ENCODE results near the gene AFAP1L1.

AFAP1L1 gene

DNA sequence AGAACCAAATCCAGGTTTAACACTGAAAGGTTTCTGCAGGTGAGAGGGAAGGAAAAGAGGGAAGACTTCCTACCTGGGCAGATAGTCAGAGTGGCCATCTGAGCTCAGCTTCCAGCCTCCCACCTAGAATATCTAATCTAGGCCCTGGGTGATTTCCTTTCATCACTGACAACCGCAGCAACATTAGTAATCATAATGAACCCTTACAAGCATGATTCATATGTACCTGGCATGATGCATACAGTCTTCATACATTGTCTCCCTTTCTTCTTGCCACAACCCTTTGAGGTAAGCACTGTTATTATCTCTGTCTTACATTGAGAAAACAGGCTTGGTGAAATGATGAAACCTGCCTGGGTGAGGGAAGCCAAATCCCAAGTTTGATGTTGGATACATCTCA lies 13.5 kb downstream of the AFAP1L1 start:
- no peak for DNase-seq (ENCODE audit: low read depth)

DNA sequence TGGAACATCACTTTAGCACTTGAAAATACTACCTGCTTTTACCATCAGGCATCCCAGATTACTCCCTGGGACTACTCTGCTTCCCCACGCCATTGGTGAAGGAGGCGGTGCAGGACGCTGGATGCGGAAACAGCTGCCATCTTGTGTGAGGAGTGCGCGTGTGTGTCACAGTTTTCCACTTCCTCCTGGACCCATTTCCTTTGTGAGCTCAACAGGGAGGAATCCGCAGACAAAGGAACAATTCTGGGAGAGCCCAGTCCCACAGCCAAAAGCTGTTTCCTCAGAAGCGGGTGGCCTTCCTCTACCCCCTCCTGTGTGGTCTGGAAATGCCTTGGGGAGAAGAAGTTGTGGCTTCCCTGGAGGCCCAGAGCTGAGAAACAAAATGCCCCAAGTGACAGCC lies 16.8 kb downstream of the AFAP1L1 start:
- no peak for DNase-seq (ENCODE audit: low read depth)

DNA sequence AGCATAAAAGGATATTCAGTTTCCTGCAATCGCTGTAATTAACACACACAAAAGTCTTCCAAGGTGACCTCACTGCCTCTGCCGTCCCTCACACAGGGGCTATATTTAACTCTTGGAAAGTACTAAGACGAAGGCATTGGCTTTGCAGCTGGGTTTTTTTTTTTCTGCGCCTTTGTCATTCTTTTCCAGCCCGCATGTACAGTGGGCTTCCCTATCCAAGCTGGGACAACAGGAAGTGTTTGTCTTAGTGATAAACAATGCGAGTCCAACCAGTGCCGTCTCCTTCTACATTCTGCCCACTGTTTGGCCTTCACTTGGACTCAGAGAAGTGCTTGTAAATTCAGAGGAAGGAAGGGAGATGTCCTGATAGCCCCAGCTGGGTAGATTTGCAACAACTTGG lies 17.6 kb downstream of the AFAP1L1 start:
- DNase-seq (ENCODE audit: low read depth) = no peak

DNA sequence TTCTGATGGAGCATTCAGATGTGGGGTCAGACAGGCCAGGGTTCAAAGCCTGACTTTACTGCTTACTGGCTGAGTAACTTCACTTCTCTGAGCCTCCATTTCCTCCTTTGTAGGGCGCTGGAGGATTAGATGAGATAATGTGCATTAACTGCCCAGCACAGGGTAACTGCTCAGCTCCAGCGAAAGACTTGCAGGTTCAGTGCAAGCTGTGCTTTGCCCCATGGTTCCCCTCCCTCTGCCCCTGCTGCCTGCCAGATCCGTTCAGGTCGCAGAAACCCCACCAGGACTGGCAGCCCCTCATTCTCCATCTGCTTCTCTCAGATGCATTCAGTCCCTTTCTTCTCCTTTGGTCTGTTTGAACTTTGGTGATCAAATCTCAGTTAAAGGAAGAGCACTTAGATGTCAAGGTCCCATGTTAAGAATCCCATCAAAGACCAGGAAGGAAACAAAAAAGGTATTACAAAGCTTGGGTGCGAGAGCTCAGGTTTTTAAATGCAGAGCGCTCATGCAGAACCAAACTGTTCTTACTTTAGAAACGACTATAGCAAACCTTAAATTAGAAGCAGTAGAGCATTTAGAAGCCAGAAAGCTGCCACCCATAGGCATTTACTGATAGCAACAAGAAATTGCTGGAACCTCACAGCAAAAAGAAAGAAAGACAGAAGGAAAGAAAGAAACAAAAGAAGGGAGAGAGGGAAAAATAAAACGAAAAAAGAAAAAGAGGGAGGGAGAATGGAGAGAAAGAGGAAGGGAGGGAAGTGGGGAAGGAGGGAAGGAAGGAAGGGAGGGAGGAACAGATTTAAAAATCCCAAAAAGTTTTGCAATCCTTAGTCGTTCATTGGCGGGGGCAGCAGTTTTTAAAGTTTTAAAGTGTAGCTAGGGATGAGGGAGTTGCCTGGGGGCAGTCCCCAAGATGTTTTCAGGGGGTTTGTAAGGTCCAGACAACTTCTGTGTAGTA lies 23.5 kb downstream of the AFAP1L1 start:
- DNase-seq (ENCODE audit: low read depth) = no peak

DNA sequence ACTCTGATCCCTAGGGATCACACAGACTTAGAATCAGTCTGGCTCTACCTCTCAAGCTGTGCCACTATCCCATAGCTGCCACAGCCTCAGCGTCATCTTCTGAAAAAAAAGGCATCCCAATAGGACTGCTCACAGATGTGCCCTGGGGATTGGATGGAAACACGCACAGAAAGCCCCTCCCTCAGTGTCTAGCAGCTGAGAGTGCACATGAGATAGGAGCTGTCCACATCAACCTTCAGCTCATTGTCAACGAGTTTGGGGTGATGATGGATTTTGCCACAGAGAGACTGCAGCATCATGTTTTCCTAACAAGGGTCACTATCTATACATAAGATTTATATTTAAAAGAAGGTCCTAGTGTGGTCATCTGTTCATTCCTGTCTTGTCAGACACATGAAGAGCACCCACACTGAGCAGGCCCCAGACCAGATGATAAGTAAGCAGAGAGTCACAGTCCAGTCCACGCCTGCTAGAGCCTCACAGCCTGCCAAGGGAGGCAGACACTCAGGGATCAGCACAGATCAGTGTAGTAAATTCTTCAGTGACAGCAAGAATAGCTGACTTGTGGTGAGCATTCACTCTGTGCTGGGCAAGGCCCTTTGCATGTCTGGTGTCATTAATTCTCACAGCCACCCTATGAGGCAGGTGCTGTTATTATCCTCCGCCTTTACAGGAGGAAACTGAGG lies 25.8 kb downstream of the AFAP1L1 start:
- no peak for DNase-seq (ENCODE audit: low read depth)

DNA sequence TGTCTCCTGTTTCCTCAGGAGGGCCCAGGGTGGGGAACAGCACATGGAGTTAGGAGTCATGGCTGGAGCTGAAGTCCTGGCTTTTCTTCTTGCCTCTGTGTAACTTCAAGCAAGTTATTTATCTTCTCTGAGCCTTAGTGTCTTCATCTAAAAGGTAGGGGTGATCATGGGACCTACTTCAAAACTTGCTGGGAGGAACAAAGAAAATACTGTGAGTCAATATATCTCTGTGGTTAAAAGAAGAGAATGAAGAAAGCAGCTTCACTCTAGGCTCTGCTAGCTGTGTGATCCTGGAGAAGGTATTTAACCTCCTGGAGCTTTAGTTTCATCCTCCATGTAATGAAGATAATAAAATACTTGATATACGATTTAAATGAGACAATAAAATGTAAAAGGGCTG lies 26.5 kb downstream of the AFAP1L1 start:
- DNase-seq (ENCODE audit: low read depth) = no peak

DNA sequence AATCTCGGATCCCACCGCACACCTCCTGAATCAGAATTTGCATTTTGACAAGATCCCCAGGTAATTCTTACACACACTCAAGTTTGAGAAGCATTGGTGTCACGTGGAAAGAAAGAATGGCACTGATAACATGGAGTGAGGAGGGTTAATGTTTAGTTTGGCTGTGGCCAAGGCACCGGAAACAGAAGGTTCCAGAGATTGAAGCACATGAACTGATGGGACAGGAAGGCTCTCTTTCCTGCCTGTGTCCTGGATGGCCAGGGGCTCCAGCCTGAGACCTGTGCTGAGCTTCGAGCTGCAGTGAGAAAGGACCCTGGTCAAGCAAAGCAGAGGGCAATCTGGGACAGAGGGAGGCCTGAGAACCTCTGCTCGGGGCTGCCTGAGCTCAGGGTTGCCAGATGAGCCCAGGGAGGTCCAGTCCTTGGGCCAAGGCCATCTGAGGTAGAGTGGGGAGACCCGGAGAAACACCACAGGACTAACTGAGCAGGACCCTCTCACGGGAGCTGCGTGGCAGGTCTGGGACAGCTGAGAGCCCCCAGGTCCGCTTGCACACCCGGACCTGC lies 27.3 kb downstream of the AFAP1L1 start:
- DNase-seq (ENCODE audit: low read depth) = no peak

DNA sequence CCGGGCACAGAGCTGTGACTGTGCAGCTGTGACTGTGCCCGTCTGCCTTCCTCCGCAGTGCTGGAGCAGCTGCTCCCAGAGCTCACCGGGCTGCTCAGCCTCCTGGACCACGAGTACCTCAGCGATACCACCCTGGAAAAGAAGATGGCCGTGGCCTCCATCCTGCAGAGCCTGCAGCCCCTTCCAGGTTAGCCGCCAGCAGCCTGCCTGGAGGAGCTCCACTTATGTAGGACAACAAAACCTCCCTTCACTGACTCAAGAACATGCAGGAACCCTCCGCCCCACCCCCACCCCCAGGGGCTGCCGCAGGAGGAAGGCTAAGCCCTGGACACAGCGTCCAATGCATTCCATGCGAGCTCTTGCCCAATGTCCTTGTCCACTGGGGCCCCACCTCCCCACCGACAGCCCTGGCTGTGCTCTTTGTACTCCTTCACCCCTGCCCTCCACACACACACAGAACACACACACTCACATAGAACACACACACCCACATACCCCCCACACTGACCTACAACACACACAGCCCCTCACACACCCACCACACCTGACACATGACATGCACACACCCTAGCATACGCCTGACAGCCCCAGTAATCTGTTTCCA lies 27.9 kb downstream of the AFAP1L1 start:
- DNase-seq (ENCODE audit: low read depth) = no peak

DNA sequence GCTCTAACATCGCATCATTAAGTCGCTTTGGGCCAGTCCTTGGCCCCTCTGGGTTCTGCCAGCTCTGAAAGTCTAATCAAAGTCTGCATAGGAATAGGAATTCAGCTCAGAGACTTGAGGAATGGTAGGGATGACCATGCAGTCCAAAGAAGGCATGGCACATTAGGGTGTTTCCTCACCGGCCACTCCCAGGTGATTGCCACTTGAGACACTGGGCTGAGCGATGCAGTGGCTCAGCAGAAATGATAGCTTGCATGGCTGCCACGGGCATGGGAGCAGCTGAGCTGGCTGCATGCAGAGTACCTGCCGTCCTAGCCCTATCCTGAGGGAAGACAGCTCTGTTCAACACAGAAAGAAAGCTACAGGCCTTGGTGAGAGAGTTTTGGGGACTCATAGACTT lies 28.8 kb downstream of the AFAP1L1 start:
- DNase-seq (ENCODE audit: low read depth) = no peak

DNA sequence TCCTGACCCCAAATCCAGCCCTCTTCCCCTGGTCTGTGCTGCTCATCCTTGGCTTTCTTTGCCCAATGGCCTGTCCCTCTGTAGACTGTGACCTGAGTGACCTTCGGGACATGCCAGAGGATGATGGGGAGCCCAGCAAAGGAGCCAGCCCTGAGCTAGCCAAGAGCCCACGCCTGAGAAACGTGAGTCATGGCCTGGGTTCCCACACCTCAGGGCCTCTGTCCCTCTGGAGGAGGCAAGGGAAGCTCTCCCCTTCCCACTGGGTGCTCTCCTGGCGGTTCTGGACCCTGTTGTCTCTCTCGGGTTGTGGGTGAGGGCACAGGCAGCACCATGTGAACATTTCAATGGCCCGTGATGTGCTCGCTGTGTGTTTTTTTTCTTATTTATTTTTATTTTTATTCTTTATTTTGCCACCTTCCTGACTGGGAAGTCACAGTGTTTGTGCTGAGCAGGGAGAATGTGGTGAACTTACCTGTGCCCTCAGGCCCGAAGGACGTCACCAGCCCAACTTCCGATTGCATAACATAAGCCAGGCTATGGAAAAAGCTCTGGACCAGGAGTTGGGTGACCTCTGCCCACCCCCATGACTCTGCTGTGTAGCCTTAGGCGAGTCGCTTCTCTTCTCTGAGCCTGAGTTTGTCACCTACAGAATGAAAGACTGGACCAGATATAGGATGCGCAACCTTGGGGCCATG lies 29.5 kb downstream of the AFAP1L1 start:
- DNase-seq (ENCODE audit: low read depth) = no peak

DNA sequence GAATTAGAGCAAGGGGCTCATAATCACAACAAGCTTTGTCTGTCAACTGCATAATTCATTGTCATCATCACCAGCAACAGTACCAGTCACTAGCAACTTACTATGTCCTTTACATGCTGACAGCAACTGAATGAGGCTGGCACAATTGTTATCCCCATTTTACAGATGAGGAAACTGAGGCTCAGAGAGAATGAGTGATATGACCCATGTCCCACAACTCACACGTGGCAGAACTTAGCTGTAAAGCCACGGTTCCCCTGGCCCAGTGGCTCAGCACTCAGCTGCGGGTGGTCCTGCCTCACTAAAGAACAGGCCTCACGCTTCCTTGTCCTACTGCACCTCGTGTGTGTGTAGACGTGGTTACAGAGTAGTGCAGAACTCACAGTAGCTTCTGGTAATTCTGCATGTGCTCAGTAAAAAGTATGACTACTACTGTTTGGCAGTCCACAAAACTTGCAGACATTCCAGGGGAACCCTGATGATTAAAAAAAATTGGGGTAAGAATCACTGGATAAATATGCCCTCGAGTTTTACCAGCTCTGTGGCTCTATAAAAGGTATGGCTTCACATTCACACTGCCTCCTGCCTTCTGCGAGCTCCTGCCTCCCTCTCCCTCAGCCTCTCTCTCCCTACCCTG lies 30.2 kb downstream of the AFAP1L1 start:
- DNase-seq (ENCODE audit: low read depth) = no peak

DNA sequence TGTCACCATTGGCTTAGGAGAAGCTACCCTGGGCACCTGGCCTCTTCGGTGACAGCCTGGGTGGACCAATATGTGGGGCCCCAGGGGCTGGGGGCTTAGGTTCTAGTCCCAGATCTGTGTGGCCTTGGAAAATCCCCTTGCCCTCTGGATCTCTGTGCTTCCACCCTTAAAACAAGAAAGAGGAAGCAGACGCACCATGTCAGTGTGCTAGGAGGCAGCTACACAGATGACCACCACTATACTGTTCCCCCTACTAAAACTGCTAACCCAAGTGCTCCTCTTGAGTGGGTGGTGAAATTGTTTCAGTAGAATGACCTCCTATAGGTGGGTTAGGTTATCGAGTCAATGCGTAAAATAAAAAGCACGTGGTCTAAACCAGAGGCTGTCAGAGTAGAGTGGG lies 31.0 kb downstream of the AFAP1L1 start:
- no peak for DNase-seq (ENCODE audit: low read depth)

DNA sequence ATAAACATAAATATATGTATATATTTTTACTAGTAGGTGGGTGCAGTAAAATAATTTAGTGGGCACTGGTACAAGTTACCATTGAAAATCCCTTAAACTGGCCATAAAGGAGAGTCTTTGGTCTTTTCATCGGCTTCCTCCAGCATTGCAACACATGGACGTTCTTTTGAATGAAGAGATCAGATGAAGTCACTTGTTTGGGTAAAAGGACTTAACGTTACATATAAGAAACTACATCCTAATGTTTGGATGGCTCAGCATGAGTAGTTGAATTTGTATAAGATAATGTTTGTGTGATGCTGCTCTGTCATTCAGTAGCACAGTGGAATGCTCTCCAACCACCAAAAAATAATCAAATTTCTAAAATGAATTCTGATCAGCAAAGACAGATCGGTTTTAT lies 31.6 kb downstream of the AFAP1L1 start:
- no peak for DNase-seq (ENCODE audit: low read depth)

DNA sequence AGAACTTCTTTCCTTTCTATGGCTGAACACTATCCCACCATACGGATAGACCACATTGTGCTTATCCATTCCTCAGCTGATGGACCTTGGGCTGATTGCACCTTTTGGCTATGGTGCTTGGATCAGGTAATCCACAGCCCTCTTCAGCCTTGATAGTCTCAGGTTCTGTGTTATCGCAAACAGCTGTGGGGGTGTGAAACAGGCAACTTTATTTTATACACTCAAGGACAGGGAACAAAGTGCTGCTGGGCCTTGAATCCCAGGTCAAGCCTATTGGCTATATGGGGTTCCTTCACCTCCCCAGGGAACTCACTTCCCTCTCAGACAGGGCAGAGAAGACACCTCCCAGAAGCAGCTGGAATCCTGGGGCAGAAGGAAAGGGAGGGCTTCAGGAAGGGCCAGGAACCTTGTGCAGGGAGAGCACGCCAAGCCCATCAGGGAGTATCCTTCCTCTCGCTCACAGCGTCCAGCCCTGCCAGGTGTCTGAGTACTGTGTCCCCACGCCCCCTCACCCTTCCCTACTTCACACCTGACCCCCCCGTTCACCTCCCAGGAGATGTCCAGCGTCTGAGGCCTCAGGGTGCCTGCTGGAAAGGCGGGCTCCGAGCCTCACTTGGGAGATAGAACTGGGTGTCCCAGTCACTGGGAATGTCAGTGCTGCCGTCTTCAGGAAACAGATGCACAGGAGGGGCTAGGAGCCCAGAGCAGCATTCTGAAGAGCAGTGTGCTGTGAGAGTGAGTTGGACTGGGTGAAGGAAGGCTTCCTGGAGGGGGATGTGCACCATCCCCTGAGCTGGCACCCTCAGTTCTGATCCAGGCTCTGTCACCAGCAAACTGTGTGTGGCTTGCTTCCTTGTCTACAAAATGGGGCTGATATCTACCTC lies 32.8 kb downstream of the AFAP1L1 start:
- no peak for DNase-seq (ENCODE audit: low read depth)

DNA sequence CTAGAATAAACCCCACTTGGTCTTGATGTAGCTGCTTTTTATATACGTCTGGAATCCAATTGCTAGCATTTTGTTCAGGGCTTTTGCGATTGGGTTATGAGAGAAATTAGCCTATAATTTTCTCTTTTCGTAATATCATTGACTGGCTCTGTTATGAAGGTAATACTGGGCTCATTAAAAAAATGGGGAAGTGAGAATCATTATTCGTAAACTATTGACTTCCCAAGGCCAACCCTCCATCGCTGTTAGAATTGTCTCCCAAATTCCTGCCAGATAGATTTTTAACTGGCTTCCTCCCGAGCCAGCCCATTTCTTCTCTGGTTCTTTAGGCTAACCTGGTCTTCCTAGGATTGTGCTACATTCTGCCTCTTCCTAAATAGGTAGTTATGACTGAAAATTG lies 37.7 kb downstream of the AFAP1L1 start:
- DNase-seq (ENCODE audit: low read depth) = no peak

DNA sequence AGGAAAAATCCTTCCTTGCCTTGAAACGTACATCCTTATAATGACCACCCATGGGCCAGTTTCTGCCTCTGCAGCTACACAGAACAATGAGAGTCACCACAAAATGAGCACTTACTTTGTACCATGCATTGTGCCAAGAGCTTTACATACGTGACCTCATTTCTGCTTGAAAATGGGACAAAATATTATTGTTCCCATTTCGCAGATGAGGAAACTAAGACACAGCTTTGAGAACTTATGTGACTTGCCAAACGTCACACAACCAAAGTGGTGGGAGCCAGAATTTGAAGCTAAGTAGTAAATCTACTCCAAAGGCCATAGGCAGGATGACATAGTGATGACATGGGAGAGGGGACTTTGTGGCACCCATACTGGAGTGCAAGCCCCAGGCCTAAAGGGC lies 38.8 kb downstream of the AFAP1L1 start:
- DNase-seq (ENCODE audit: low read depth) = no peak

DNA sequence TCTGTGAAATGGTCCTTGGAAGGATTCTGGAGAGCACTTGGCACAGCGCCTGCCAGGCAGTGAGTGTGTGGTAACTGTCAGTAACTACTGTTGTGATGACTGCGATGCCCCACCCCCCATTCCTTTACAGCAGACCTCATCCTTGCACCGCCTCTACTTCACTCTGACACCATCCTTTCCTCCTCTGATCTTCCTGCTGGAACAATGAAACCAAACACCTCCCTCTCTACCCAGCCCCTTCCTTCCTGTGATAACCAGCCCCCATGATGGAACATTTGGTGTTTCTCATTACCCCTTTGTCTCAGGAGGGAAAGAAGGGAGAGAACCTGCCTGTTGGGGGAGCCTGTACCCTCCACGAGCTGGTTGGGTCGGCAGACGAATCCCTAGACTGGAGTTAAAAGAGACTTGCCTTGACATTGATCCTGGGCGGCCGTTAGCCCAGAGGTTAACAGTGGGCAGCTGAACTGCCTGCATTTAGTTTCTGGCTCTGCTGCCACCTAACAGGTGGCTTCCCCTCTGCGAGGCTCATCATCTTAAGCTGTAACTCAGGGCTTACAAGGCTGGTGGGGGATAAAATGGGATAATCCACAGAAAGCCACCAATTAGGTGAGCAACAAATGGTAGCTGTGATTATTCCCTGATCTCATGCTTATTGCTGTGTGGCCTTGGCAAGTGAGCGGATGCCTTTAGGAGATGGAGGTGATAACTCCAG lies 39.4 kb downstream of the AFAP1L1 start:
- DNase-seq (ENCODE audit: low read depth) = no peak

DNA sequence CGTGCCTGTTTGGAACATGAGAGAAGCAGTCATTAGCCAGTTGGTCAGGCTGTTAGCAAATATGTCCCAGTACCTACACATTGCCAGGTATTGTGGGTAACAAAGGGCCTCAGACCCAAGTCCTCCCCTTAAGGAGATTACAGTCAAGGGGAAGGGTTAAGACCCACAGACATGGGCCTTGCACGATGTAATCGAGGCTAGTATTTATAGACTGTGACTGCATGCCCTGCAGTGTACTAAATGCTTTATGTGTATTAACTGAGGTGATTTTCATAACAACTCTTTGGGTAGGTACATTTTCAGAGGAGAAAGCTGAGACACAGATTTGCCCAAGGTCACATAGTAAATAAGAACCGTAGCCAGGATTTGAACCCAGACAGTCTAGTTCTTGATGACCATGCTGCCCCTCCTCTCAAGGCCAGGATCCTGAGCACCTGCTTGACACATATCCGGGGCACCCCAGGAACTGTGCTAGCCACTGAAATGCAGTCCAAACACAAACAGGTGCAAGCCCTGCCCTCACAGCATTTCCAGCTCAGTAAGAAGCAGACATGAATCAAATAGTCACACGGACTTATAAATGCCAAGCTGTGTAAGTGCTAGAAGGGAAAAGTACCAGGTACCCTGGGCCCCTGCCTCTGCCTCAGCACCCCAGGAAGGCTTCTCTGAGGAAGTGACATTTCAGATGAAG lies 41.6 kb downstream of the AFAP1L1 start:
- no peak for DNase-seq (ENCODE audit: low read depth)

DNA sequence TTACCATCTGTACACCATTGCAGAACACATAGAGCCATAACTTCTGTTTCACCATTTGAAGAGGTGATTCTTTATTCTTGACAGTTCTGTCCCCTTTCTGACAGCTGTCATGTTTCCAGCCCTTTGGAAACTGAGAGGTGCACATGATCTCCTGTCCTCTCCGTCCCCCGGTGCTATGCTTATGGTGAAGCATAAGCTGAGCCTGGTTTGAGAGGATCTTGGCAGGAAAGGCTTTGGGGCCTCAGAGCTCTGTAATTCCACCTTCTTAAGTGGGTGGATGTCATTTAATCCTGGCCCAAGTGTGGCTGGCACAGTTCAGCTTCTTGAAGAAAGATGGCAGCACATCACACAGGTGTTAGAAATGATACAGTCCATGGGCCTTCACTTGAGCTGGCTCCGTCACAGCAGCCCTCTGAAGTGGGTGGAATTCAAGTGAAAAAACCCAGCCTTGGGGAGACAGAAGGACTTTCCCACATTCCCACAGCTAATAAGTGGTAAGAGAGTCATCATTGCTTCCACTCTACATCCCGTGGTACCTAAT lies 43.0 kb downstream of the AFAP1L1 start:
- DNase-seq (ENCODE audit: low read depth) = no peak
